Heart left ventricle (tissue), 13 donors: ENCODE data around the gene ELMO3.

Experiments used
- POLR2A ChIP-seq, 2 donors: fragments of 450-650 bp; IDR thresholded peaks; one replicate each; pipeline ENCODE4 v1.6.1; 2017; ENCODE audit warnings: antibody characterized with exemption in 2 of 2, mild to moderate bottlenecking in 2 of 2, moderate library complexity in 2 of 2
- TF ChIP-seq, protein P1 (sequence below), 12 donors: fragments of 200-600 bp; sonication (generic) in 4 of 12; IDR thresholded peaks; one replicate each; pipeline versions ENCODE4 v1.5.0 to v1.8.0; 2018 to 2022; ENCODE audit warnings: antibody characterized with exemption in 12 of 12, mild to moderate bottlenecking in 5 of 12
- donor health status: ischemic (EF 13 %, LVEDD 7.1; RV severe dilation, severe dysfunction).
- donor health status: DM: no; HTN: yes; CAD: no.
- donor health status: DM: no; HTN: no; CAD: no.
- donor health status: ischemic (EF 25% LVEDD 6.9; RV normal size, moderate dysfunction).
- donor health status: ischemic (EF 25% LVEDD 5.7; RV mildly dilated, moderate dysfunction).
- donor health status: ischemic (EF 35%, LVEDD 5.7; RV mildly dilated, moderate dysfunction).
- donor health status: nonischemic (EF 11% LVEDD 7.7; RV severe dilation, severe dysfunction).
- donor health status: DM: yes; HTN: yes; CAD: no.
- donor health status: PGD.
- donor health status: ischemic (EF 29% LVEDD 5.4; RV normal size, mild dysfunction).
- donor health status: nonischemic (EF 23%, LVEDD 6.1; RV moderate dilation, normal function).

DNA sequence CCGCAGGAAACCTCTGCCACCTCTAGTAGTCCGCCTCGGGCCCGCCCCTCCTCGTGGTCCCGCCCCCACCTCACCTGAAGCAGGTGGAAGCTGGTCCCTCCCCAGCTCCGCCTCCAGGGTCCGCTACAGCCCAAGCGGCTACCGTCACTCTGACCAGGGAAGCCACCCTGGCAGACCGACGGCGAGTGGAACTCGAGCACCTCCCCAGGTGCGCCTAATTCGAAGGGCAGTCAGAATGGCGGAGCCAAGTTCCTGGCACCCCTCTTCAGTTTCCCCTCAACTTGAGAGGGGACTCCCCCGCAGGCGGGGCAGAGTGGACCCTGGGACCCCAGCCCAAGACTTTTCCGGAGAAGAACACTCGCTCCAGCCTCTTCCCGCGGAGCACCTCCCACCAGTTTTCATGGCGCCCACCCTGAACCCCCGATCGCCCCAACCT, 47.8 kb downstream of the ELMO3 start:
- TF ChIP-seq POLR2A (IDR thresholded peaks at IDR 0.05) = no peak
- TF ChIP-seq, protein P1, sequence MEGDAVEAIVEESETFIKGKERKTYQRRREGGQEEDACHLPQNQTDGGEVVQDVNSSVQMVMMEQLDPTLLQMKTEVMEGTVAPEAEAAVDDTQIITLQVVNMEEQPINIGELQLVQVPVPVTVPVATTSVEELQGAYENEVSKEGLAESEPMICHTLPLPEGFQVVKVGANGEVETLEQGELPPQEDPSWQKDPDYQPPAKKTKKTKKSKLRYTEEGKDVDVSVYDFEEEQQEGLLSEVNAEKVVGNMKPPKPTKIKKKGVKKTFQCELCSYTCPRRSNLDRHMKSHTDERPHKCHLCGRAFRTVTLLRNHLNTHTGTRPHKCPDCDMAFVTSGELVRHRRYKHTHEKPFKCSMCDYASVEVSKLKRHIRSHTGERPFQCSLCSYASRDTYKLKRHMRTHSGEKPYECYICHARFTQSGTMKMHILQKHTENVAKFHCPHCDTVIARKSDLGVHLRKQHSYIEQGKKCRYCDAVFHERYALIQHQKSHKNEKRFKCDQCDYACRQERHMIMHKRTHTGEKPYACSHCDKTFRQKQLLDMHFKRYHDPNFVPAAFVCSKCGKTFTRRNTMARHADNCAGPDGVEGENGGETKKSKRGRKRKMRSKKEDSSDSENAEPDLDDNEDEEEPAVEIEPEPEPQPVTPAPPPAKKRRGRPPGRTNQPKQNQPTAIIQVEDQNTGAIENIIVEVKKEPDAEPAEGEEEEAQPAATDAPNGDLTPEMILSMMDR (IDR thresholded peaks at IDR 0.05) = no peak
